ENCODE measurements around the gene LYRM4.

Gene LYRM4

DNA sequence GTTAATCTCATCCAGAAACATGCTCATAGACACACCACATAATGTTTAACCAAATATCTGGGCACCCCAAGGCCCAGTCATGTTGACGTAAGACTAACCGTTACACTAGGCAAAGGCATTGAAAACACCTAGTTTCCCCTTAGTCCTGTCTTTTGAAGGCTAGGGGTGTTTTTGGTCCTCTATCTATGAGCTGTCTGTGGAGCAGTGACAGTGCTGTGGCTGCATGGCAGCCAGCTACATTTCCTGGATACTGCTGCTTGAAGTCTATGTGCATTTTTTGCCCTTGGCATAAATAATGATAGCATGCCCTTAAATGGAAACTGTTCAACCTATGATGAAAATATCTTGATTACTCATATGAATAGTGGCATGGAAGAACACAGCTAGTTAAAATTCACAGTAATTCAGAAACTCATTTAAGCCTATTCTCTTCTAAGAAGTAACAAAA lies 19.2 kb upstream of the LYRM4 start:
- no peak for DNase-seq

DNA sequence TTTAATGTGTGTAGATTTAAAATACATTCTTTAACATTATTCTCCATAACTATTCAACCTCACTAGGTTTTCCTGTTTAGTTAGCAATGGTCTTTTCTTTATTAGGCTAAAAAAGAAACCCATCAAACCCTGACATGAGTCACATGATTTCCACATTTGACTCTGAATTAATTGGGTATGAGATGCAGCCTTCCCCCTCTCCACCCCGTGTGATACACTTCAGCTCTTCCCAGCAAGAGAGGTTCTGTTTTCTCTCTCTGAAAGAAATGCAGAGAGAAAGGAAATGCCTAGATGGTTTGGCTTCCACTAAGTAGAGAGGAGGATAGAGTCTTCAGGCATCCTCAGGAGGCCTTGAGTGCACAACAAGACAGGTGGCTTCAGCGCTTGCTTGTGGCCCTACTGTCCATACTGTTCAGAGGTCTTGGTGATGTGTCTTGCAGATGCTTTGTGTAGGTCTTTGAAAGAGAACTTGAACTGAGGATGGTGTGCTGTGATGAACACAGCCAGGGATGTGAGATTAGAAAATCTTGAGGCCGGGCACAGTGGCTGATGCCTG lies 17.9 kb upstream of the LYRM4 start:
- DNase-seq: no peak

DNA sequence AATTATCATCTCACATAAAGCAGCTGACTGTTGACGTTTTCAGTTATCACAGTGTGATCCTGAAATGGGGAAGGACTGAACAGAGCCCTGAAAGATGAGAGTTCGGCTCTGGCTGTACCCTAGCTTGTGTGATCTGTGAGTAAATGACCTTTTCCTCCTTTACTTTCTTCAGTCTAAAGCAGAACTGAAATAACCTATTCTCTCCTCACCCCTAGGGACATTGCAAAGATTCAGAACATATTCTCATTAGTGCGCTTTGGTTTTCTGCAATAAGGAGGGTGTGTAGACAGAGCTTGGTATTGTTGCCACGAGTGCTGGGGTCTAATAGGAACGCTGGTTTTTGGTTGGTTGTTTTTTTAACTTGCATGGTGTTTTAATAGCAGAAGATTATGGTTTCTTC lies 17.3 kb upstream of the LYRM4 start:
- no peak for DNase-seq

DNA sequence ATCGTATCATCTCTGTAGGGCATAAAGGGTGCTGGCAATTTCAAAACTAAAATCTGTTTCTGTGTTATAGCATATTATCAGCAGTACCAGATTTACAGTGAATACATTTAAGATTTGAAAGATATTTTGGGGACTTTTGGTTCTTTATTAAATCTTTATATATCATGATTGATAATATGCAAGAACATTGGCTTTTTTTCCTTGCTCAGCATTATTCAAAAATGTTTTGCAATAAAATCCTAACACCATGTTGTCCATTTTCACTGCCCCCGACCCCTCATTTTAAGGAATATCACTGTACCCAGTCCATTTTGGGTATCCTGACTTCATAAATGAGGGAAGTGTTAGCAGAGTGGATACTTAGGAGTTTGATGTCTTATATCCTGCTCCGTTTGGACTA lies 16.8 kb upstream of the LYRM4 start:
- DNase-seq: no peak

DNA sequence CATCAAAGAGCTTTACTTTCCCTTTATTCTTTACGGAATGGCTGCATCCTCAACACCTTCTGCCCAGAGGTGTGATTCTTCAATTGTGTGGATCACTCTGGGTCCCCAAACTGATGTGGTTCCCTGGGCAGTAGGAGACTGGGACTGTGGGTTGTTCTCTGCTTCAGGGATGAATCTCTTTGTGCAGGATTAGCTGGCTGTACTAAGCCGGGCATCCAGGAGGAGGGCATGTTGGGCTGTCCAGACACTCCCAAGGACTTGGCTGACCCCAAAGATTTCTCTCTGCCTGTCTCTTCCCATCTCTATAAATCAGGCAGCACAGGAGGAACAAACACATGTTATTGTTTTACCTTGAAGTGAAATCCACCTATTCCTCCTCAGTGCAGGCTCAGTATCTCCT lies 15.8 kb upstream of the LYRM4 start:
- no peak for DNase-seq

DNA sequence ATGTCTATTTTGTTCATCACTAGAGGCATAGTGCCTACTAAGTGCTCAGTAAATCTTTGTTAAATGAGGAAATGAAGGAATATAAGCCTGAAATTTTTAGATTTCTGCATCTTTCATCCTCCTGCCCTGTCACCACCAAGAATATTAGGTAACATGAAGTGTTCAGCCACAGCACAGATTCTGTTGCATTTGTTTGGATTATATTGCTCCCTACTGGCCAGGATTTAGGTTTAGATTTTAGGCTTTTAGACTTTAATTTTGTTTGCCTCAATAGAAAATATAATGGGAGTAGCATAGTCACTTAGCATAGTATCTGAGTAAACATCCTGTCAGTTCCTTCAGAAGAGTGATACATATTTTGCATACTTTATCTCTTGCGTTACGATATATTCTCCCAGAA lies 14.7 kb upstream of the LYRM4 start:
- DNase-seq: no peak

DNA sequence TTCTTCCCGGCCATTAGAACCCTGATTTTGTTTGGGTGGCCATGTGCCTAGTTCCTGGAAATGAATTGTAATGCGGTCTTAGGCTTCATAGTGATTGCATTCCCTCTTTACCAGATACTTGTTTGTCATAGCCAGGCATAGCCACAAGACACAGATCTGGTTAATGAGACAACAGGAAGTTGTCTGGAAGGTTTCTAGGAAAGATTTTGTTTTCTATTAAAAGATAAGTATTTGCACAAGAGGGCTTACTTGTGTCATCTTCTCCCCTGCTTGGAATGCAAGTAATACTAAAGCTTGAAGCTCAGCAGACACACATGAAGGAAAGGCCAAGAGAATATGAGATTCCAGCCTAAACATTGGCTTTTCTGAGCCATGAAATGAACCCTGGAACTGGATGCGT lies 13.5 kb upstream of the LYRM4 start:
- no peak for DNase-seq

DNA sequence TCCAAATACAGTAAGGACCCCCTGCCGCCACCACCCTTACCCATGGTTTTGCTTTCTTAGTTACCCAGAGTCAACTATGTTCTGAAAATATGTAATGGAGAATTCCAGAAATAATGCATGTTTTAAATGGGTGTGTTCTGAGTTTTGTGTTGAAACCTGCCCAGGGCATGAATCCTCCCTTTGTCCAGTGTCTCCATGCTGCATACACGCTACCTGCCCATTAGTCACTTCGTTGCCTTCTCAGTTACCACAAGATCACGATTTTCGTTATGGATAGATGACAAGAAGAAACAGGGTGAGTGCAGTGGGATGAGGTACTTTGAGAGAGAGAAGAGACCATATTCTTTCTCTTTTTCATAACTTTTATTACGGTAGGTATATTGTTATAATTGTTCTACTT lies 11.2 kb upstream of the LYRM4 start:
- no peak for DNase-seq

DNA sequence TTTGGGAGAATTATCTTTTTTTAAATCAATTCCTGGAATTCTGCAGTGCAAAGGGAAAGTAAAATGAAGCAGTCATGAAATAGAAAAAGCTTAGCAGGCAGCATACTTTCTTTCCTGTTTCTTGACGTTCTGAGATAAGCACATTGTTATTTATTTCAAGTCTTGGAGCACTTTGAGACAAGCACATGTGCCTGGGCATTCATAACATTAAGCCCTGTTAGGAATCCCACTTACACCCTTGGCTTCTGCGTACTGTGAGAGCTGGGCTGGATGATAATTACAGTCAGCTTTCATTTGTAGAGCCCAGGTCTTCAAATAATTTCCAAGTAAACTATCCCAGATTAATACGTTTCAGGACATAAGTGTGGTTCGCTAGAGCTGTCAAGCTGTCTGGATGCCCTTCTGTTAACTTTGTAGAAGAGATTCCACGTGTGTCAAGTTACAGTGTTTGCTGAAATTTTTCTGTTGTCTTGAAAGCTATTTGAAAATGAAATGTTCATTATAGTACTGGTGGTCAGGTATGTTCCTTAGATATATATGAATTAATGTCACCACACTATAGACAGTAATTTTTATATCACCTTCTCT lies 9.4 kb upstream of the LYRM4 start:
- DNase-seq: no peak

DNA sequence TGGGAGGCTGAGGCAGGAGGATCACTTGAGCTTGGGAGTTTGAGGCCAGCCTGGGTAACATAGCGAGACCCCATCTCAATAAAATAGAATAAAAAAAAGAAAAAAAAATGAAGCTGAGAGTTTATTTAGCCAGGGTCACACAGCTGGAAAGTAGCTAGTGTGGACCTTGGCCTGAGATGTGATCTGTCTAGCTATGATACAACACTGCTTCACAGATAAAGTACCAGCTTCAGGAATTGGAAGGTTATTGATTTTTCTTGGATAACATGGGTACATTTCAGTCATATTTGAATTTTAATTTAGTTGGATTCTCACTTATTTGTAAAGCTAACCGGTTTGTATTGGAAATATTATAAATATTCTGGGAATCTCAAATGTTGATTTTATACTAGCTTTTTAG lies 5.7 kb upstream of the LYRM4 start:
- DNase-seq: no peak

DNA sequence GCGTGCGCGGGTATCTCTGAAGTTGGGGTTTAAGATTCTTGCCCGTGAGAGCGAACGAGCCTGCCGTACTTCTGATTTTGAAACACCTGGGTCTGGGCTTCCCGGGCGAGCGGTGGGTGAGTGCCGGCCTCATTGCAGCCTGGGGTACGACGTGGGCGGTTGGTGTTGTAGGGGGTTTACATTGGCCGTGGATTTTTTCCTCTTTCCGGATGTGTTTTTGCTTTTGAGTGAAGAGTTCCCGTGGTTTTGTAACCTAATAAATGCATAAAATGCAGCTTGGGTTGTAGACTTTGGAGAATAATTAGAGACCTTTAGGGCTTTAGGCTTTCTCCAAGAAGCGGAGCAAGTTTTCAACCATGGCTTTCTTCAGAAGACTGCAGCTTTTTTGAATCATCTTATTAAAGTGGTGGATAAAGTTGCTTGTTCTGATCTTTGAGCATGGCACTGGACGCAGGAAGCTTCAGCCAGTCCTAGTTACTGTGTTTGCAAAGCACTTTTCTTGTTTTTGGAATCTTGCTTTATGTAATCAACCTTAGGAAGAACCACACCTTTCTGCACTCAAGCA lies 877 bp upstream of the LYRM4 start:
- DNase-seq: no peak

DNA sequence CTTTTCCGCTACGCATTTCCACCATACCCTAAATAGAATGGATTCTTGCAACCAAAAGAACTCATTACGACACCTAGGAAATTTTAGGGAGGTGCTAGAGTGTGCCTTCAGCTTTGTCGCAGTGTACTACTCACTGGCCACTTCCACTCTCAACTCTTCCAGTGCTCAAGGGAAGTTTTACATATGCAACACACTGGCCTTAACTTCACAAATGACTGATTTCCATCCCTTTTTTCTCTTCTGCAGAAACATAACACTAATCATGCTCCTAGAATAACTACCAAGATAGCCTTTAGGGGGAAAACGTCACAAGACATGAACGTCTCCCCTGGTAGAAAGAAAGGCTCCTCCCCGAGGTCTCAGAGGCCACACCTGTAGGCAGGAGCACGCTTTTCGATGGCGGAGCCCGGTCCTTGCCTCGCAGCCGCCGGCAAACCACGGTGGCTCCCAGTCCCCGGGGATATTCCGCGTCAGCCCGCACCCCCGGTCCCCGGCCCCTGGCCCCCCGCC lies 584 bp downstream of the LYRM4 start:
- DNase-seq: peak; percentile 80 to 93 (median 89)

DNA sequence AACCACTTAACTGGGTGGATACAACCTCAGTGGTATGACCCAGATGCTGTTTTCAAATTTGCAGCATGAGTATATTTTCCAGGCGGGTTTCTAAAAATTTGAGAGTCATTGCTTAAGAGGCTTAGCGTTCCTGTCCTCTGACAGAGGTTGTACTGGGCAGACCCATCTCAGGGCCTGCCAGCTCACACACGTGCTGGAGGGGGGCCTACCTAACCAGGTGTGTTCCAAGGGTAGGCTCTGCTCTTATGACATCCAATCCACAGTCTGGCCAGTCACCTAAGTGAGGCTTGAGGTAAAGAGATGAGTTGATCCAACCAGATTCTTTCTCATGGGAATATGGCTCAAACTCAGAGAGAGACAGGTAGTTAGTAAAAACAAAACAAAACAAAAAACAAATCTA lies 1.3 kb downstream of the LYRM4 start:
- no peak for DNase-seq

DNA sequence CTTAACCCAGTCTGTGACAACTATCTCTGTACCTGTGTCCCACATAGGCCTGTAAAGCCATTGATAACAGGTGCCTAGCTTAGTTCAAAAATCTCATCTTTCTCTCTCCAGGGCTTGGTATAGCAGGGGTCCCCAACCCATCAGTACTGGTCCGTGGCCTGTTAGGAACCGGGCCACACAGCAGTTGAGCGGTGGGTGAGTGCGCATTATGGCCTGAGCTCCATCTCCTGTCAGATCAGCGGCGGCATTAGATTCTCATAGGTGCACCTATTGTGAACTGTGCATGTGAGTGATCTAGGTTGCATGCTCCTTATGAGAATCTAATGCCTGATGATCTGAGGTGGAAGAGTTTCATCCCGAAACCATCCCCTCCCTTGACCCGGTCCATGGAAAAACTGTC lies 3.4 kb downstream of the LYRM4 start:
- DNase-seq: no peak

DNA sequence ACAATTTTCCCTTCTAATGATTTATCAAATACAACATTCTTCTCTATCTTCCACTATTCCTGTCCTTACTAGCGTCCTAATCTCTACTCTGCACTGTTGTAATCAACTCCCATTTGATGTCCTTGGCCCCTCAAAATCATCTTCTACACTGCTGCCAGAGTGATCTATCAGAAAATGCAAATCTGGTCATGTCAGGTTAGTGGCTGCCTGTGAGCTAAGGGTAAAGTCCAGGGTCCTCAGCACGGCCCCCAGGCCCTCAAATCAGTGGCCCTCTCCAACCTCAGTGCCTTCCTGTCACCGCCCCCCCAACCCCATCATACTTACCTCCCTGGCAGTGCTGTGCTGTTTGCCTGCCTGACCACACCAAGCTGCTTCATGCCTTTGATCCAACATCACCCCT lies 3.8 kb downstream of the LYRM4 start:
- DNase-seq: no peak

DNA sequence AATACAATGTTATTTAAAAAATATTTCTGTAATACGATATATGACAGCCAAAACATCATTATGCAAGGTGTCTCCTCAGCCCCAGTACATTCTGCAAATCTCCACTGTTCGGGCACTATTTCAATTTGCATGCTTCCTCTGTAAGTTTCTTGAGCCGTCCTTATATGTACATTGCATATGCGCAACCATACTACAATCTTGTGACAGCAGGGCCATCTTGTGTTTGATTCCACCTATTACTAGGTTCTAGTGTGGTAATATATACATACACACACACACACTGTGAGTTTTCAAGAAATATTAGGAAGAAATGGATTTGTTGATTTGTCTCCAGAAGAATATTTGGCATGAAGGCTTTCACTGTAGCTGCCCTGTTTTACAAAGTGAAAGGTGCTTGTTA lies 9.8 kb downstream of the LYRM4 start:
- DNase-seq: no peak

DNA sequence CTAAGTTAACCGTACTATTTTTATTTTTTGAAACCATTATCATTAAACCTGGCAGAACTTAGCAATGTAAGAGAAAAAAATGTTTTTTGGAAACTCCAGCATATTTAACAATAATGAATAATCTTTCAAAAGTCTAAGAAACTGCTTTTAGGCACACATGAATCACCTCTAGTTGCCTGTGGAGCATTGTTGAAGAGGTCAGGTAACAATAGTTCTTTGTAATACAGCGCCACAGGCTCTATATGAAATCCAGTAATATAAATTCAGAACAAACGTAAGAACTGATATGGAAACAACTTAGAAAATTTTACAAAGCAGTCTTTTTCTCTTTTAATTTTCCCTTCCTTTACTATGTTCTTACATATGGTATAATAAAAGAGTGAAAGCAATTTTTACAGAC lies 10.3 kb downstream of the LYRM4 start:
- no peak for DNase-seq

DNA sequence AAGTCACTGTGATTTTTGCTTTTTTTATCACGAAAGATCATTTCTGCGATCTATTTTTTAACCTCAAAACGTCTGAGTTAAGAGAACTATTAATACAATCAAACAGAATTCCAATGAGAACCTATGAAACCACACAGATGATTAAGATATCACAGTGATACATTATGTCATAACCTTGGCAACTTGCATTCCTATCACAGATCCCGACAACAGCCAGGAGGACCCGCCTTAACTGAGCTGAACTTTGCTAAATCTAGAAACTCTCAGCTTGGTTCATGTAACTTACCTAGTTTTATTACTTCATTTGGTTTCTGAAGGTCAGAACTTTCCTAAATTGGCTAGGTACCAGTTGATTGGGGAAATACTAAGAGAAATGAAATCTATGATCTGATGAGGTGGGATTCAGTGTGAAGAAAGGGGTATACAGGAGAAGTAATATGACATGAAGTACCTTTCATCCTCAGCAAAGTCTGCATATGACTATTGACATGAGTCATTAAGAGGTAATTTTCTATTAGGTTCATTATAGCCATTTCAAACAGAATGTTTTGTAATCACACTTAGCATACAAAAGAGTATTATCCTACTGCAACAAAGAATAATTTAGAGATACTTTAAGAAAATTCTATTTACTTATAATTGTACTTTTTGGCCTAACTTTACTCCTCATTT lies 11.2 kb downstream of the LYRM4 start:
- DNase-seq: no peak

DNA sequence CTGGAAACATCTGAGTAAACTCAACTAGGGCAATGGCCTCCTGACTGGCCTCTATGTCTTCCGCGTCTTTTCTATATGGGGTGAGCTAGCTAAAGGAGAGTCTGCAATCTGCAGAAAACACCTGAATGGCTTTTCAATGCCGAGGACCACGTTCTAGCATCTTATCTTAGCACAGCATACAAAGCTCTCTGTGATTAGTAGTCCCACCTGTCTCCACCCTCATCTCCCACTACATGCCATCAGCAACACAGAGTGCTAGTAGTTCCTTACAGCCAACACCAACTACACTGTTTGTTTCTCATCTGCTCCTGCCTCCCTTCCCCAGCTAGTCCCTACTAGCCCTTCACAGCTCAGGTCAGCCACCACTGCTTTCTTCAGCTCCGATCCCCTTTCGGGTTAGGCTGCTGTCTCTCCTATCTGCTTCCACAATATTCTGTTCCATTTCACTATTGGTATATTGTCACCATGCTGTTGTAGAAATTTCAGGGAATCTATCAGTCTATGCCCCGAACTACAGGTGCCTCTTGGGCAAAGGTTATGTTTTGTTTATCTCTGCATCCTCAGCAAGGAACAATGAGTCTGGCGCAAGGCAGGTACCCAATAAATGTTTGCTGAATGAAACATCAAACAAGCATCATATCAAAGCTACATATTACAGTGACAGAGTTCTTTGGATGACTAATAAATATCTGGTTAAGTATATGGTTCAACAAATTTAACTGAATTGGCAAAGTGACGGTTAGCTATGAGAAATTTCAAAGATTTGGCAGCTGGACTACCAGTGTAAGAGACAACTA lies 12.2 kb downstream of the LYRM4 start:
- DNase-seq: no peak

DNA sequence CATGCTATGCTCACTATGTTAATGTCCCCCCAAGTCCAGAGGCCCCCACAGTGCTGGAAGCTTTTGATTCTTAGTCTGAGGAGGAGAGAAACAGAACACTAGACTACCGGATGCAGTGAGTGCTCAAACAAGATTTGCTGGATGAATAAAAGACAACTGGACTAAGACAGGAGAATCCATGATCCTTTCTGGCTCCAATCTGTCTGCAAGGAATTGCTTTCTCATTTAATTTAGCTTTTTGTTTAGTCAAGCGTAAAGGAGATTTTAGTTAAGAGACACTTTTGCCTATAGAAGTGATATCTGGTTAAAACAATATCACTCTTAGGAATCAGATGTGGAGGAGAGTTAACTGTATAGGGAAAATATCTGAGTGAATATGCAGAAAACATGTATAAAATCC lies 13.5 kb downstream of the LYRM4 start:
- no peak for DNase-seq

DNA sequence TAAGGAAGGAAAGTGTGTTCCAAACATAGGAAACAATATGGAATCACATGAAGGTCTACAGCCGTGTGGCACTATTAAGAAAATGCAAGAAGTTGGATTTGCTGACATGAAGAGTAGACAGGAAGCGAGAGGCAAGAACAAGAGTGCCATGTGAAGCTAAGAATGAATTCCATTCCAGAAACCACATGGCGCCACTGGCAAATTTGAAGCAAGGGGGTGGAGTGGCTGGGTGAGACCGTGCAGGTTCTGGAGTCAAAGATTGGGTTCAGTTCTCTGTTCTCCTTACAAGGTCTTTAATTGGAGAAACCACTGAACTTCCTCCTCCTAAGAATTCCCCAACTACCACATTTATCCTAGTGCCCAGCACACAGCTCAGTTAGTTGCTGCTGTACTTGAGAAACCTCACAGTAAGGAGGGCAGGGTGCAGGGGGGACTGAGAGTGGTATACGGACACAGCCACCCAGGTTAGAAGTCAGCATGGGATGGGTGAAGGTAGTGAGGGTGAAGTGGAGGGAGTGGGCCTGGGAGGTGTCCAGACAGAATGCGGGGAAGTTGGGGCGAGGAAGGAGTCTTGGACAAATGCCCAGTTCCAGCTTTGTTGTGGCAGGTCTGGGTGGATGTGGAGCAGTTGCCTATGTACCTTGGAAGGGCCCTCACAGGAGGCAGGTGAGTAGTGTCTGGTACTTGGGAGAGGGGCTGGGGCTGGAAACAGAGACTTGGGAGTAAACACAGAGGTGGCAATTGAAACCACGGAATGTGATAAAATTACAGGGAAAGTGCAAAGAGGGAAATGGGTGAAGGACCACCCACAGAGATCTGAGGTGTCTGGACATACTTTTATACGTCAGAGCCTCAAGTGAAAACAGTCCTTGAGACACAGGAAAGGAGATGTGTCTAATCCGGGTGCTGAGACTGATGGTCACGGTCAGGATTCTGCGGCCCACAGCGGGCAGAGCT lies 14.3 kb downstream of the LYRM4 start:
- DNase-seq: peak; percentile 21 to 34 (median 23)

DNA sequence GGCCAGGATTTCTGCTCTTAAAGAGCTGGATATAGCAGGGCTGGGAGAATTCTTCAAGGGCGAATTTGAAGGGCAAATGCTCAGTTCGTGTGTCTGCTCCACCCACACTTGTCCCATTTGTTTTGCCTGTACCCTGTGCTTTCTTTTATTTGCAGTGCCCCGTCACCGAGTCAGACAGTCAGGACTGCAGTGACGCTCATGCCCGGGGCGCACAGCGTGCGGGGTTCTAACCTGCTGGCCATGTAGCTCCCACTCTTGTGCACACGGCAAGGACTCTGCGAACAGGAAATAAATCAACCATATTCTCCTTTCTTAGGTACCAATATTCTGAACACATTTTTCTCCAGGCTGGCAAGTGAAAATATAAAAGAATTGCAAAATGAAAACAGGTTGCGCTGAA lies 17.7 kb downstream of the LYRM4 start:
- DNase-seq: no peak

Data from suppressor macrophage treated with lipopolysaccharide for 1 hour (primary cell).